Measurements from ENCODE around the gene RGS14.
"Not testable (repeated sequence)": the region's sequence is repeated elsewhere in the genome, so short reads cannot be mapped to it uniquely, and the experiment has no call there.

RGS14 gene

DNA sequence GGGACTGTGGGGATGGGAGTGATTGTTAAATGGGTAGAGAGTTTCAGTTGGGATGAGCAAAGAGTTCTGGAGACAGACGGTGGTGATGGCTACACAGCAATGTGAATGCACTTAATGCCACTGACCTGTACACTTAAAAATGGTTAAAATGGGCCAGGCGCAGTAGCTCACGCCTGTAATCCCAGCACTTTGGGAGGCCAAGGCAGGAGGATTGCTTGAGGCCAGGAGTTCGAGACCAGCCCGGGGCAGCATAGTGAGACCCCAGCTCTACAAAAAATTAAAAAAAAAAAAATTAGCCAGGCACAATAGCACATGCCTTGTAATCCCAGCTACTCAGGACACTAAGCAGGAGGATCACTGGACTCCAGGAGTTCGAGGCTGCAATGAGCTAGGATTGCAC, 13.9 kb upstream of the RGS14 start:
- no peak overlapping the region for H3K27ac ChIP-seq
- no peak overlapping the region for H3K4me3 ChIP-seq

DNA sequence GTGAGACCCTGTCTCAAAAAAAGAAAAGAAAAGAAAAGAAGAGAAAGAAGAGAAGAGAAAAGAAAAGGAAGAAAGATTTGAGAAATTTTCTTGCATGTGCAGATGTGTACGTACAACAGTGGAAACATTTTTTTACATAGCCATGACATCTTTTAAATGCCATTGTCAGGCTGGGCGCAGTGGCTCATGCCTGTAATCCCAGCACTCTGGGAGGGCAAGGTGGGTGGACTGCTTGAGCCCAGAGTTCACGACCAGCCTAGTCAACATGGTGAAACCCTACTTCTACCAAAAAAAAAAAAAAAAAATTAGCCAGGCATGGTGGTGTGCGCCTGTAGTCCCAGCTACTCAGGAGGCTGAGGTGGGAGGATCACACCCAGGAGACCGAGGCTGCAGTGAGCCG, 12.8 kb upstream of the RGS14 start:
- no peak overlapping the region for H3K4me3 ChIP-seq

DNA sequence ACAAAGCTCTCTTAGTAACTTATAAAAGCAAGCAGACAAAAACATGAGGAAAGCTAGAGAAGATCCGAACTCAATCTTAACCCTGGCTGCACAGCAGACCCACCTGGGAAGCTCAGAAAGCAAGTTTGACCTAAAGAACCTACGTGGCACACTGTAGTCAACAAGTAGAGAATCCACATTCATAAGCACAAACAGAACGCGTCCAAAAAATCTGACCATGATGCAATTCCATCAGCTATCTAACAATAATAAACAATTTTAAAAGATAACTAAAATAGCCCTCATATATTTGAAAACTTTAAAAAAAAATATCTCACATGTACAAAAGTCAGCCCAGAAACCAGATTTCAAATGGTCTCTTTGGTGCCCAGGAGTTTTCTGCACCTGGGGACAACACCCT, 10.9 kb upstream of the RGS14 start:
- Histone ChIP-seq H3K27ac (no peak overlapping the region), H3K4me3 (no peak overlapping the region)

More for the DNA sequence above, 12.8 kb upstream of the RGS14 start:
- H3K27ac ChIP-seq: no peak overlapping the region

DNA sequence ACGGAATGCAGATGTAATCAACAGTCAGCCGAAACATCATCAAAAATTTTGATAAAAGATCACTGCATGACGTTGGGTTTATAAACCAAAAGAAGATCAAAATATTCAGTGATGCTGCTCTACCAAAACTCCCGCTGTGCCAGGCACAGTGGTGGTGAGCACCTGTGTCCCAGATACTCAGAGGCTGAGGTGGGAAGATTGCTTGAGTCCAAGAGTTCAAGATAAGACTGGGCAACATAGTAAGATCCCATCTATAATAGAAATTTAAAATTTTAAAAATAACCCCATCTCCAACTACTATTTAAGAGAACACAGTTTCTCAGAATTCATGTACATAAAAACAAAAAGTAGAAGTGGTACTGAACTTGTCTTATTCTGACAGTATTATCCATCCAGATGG, 10.0 kb upstream of the RGS14 start:
- no peak overlapping the region for H3K27ac ChIP-seq
- no peak overlapping the region for H3K4me3 ChIP-seq

DNA sequence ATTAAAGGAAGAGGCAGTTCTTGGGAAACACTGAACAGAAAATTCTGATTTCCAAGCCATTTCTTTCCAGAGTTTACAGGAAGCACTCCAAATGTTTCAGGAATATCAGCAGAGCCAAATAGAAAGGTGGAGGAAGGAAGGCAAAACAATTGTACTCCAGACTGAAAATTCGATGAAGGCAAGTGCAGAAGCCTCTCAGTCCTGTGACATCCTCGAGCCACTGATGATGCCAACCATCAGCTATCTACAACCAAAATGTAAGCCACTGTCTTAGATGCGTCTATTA, 8.4 kb upstream of the RGS14 start:
- Histone ChIP-seq H3K4me3 (no peak overlapping the region), H3K27ac (no peak overlapping the region)

DNA sequence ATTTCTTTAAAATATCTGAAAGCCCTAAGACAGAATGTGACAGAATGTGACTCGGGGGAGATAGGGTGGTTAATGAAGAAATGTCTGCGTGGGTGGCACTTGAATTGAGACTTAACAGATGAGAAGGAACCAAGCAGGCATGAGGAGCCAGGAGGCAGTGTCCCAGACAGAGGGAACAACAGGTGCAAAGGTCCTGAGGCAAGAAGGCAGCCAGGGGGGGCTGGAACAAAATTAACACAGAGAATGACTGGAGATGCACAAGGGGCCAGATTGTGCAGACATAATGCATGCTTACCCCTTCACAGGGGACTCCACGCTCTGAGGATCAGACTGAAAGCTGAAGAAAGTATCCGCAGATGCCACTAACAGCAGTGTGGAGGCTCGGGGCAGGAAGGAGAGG, 8.0 kb upstream of the RGS14 start:
- H3K27ac ChIP-seq: no peak overlapping the region
- peak overlapping the region in 1 of 7 experiments; percentile 95 for H3K4me3 ChIP-seq

DNA sequence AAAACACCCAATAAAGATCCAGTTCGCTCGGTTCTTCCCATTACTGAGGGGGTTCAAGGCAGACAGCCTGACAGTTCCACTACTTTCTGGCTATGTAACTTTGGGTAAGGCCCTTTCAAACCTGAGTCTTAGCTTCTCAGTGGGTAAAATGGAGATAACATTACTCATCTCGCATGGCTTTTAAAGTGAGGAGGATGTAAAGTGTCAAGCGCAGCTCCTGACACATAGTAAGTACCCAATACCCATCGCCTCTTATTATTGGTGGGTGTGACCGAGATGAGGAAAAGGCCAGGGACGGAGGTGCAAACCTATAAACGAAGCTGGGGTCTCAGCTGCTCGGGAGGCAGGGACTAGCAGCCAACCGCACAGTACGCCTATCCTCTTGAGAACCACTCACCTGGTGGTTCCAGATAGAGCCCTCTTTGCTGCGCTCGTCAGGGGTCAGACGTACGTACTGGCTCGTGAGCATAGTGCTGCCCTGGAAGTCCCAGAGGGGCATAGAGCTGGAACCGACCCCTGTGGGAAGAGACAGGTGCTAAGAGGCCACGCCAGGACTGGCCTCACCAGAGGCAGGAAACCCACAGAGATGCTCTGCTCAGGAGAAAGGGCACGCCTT, 6.8 kb upstream of the RGS14 start:
- Histone ChIP-seq H3K4me3 (peak overlapping the region; percentile 68 to 97 (median 87)), H3K27ac (peak overlapping the region; percentile 84 to 99 (median 95))

DNA sequence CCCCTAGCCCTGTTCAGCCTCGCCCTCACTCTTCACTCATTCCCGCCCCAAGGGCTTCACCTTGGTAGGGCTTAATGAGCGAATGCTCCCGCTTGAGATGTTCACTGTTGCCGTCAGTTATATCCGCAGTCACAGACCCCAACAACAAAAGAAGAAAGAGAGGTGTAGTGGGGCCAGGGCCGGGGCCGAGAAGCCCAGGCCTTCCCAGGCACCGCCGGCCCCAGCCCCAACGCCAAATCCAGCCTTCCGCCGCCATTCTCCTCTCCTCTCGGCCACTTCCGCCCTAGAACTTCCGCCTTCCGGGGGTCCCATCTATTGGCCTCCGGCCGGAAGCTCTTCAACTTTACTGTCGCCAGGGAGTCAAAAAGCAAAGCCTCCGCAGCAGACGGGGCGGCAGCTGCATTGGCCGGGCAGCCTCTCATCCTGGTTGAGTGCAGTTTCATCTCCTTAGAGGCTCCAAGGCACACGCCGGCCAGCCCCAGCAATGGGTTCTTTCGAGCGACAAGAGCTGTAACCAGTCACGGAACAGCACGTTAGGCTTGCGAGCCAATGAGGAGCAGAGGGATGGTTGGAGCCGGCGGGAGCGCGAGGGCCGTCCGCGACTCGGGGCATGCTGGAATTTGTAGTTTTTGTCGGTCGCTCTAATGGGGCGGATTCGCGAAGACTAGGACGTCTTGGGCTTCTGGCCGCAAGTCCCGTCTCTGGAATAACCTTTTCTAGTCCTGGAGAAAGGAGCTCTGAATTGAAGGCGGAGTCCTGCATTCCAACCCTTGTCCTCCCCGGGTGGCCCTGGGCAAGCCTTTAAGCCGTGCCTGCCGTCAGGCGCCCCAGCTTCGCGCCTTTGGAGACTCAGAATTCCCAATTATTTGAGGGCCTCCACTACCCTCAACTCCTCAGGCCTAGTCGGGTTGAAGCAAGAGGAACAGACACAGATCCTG, 6.1 kb upstream of the RGS14 start, which contains the start of gene LMAN2:
Gene LMAN2 (minus strand): TSS at position 277 of the 938 bp plus-strand sequence. CDS start 21 bp downstream, at position 256.
- peak within 1 kb of the TSS; percentile 68 to 97 (median 87) for H3K4me3 ChIP-seq
- peak within 1 kb of the TSS; percentile 84 to 99 (median 95) for H3K27ac ChIP-seq

DNA sequence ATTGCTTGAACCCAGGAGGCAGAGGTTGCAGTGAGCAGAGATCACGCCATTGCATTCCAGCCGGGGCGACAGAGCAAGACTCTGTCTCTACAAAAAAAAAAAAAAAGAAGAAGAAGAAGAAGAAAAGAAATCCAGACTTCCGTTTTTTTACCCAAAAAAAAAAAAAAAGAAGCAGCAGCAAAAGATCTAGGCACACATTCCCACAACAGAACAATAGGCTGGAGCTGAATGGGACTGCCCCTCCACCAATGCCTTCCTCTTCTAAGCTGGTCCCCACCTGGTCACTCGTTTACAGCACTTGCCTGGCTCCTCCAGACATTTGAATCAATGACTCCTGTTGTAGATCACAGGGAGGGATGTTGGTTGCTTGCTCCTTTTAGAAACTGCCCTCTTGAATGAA, 4.6 kb upstream of the RGS14 start:
- Histone ChIP-seq H3K27ac (peak overlapping the region in 1 of 21 experiments; percentile 97), H3K4me3 (no peak overlapping the region)

DNA sequence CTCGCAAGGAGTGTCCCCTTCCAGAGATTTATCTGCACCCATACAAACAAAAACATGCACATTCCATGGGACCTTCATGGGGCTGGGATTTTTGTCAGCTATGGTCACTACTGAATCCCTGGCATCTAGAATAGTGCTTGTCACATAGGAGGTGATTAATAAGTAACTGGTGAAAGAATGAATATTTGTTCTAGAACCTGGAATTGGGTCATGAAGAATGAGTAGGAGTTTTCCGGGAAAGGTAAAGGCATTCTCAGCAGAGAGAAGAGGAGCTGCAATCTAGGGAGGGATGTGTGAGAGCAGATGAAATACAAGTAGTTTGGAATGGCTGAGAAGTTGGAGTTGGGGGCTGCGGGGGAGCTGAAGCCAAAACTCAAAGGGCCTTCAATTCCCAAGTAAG, 3.5 kb upstream of the RGS14 start:
- no peak overlapping the region for H3K4me3 ChIP-seq
- no peak overlapping the region for H3K27ac ChIP-seq

DNA sequence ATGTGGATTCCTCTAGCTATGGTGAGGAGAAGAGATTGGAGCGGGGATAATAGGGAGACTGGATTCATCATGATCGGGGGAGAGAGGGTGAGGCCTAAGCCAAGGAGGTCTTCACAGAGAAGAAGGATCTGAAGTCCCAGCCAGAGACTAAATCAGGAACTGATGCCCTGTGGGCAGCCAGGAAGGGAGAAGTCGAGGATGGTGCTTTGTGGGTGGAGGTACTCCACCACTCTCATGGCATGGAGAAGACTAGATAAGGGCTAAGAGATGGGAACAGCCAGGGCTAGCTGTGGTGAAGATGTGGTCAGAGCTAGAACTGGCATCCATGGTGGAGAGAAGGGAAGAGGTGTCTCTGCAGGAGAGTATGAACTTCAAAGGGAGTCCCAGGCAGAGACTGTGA, 3.0 kb upstream of the RGS14 start:
- no peak overlapping the region for H3K4me3 ChIP-seq
- H3K27ac ChIP-seq: no peak overlapping the region

DNA sequence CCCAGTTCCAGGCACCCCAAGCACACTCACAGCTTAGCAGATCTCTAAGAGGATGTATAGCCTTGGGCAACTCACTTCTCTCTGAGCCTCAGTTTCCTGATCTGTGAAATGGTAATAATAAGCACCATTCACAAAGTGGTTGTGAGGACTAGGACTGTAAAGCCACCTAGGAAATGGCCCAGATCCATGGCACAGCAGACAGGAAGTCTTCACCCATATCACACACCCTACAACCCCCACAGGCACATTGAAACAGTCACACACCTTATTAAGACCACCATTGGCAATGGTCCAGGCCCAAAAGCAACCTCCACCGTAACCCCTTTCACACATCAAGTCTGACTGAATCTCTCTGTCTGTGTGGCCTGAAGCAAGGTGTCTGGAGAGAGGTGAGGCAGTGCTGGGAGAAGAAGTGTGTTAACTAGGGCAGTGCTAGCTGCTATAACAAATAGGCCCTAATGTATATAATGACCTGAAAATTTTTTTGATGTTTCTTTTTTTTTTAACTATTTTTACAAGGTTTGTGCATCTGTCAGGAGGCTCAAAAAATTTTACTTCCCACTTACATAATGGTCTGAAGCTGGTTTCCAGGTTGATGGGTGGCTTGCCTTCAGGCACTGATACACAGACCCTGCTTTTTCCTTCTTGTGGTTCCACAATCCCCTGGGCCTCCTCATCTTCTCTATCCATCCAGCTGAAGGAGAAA, 2.4 kb upstream of the RGS14 start:
- H3K27ac ChIP-seq: no peak overlapping the region
- H3K4me3 ChIP-seq: no peak overlapping the region

DNA sequence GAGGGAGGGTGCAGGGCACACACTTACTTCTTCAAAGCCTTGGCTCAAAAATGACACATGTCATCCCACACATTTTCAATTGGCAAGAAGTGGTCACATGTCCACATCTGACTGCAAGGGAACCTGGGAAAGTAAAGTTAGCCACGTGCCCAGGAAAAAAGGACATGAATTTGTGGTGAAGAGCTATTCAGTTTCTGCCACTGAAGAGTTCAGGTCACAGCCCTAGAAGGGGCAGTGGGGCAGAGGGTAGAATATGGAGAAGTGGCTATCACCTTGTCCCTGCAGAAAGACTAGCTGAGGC, 1.9 kb upstream of the RGS14 start:
- no peak overlapping the region for H3K27ac ChIP-seq
- H3K4me3 ChIP-seq: no peak overlapping the region

DNA sequence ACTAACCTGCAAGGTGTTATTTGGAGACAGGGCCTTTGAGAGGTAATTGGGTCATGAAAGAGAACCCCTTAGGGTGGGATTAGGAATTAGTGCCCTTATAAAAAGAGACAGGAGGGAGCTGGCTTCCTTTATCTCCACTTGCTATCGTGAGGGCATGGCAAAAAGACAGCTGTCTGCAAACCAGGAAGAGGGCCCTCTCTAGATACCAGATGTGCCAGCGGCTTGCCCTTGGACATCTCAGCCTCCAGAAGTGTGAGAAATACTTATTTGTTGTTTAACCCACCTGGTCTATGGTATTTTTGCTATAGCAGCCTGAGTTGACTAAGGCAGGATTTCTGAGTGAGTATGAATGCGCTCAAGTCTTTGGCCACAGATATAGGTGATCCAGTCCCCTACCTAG, 978 bp upstream of the RGS14 start:
- peak overlapping the region in 7 of 21 experiments; percentile 8 to 97 (median 88) for H3K27ac ChIP-seq

DNA sequence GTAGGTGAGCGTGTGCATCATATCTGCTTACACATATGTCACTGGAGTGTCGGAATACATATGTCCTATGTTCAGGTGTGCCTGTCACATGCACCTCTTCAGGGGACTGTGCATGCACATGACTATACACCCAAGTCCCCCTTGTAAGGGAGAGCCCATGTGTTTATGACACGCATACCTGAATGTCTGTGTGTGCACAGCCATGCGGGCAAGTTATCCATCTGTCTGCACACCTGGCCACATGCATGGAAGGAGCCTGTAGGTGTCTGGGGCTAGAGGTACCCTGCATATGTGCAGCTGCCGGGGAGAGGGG, 622 bp upstream of the RGS14 start:
- Histone ChIP-seq H3K4me3 (no peak overlapping the region), H3K27ac (peak overlapping the region in 13 of 21 experiments; percentile 6 to 97 (median 81))

More for the DNA sequence above, 978 bp upstream of the RGS14 start:
- no peak overlapping the region for H3K4me3 ChIP-seq

DNA sequence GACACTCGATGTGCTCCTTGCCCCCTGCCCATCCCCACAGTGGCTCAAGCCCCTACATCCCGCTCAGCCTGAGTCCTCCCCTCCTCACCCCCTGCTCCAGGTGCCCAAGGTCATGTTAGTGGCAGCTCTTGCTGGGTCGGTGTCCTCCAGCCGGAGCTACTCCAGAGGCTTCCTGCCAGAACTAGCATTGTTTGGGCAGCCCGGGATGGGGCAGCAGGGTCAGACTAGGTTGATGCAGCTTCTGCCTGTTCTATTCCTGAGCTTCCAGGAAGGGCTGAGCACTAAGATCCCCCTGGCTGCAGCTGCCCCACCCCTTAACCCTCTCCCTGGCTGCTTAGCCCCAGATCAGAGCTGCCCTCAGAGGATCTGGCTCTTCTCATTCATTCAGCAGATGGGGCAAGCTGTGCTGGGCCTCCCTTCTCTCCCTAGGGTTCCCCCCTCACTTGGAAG, 671 bp downstream of the RGS14 start:
- H3K4me3 ChIP-seq: peak overlapping the region; percentile 39 to 55 (median 43)

DNA sequence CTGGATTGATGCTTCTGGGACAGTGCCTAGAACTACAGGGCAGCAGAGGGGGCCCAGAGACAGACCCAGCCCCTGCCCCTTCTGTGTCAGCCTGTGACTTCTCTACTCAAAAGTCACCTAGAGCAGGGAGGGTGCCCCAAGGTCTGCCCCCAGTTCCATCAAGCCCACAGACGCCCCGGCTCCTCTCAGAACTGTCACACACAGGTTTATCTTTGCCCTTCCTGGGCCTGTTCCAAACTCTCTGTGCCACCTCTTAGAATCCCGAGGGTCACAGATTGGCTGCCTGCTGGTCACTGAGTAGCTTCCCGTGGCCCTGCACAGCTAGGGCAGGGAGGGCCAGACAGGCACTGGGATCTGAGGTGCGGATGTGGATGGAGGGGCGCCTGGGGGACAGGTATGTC, 1.7 kb downstream of the RGS14 start:
- Histone ChIP-seq H3K27ac (peak overlapping the region in 3 of 21 experiments; percentile 81 to 96 (median 81)), H3K4me3 (peak overlapping the region in 1 of 7 experiments; percentile 55)

More for the DNA sequence above, 671 bp downstream of the RGS14 start:
- peak overlapping the region in 20 of 21 experiments; percentile 36 to 97 (median 81) for H3K27ac ChIP-seq

DNA sequence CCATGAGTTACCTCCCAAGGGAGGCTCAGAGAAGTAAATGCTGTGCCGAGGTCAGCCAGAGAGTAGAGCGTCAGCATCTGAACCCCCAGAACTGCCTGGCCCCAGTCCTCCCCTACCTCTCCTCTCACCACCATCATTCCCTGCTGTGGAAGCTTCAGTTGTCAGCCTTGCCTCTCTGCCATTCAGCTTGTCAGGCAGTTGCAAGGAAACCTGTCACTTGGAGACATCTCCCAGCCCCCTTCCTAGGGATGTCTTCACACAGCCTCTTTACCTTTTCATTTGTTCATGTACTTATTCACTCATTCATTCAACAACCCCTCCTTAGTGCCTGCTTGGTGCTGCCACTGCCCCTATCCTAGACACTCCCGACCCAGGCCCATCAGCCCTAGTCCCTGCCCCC, 2.1 kb downstream of the RGS14 start:
- Histone ChIP-seq H3K4me3 (no peak overlapping the region), H3K27ac (no peak overlapping the region)

DNA sequence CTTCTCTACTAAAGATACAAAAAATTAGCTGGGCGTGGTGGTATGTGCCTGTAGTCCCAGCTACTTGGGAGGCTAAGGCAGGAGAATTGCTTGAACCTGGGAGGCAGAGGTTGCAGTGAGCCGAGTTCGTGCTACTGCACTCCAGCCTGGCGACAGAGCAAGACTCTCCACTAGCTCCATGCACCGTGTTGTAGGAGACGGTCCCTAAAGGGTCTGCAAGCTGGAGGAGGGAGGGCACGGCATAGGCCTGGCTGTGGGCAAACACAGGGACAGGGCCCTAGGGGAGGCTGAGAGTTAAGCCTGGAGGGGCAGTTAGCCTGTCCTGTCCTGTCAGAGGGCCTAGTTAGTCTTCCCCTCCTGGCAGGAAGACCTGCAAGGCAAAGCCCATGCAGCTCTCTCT, 3.0 kb downstream of the RGS14 start:
- H3K27ac ChIP-seq: peak overlapping the region in 1 of 21 experiments; percentile 18
- not testable (repeated sequence) for H3K4me3 ChIP-seq

DNA sequence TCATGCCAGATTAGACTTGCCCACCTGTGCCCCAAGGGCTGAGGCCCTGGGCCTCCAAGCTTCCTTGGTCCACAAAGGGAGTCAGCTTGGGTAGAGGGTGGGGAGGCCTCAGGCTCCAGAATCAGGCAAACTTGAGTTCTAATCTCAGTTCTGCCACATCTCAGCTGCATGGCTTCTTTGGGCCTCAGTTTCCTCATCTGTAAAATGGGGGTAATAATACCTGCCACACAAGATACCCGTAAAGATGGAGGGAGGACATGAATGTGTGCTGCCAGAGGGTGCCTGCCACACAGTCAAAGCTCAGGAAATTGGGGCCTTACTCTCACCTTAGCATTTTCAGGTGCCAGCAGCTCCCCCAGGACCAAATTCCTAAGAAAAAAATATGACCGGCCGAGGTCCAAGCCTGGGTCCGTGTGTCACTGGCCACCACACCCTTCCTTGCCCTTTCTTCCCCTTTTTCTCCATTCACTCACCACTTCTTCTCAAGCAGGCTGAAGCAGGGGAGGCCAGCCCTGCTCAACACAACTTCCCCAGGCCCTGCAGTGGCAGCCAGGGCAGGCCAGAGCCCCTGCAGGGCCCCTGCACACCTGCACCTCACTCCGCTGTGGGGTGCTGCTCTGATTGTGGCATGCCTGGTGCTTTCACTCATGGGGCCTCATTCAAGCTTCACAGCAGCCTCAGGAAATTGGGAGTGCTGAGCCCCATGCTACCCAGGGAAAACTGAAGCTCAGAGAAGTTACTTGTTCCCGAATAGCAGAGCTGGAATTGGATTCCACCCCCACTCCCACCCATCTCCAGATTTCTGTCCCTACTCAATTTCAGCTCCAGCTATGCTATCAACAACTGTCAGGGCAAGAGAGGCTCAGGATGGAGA, 3.9 kb downstream of the RGS14 start:
- Histone ChIP-seq H3K4me3 (no peak overlapping the region), H3K27ac (peak overlapping the region in 16 of 21 experiments; percentile 17 to 86 (median 68))

All from skin epidermis (tissue), 12 donors.